Right hindlimb (tissue), 1 donor: Measurements from ENCODE around the gene BBOF1.
A peak's percentile ranks its signal among the peaks of the same experiment; 100 is the strongest.

ENCODE experiments used
- DNase-seq: peaks from one replicate; pipeline ENCODE4 v3.0.0-alpha.2; 2018

BBOF1 gene

GRCh38 chr14:74029136-74029535 lies 10.0 kb downstream of the BBOF1 start:
- no peak for DNase-seq

DNA sequence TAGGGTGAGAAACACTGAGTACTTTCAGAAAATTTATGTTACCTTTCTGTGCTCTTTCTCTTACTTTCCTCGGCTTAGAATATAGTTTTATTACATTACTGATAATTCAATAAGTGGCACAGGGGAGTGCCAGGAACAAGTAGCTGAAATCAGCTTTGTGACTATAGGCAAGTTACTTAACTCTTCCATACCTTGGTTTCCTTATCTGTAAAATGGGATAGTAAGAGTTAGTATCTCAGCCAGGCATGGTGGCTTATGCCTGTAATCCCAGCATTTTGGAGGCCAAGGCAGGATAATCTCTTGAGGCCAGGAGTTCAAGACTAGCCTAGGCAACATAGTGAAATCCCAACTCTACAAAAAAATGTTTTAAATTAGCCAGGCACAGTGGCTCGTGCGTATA lies 15.4 kb downstream of the BBOF1 start:
- no peak for DNase-seq

DNA sequence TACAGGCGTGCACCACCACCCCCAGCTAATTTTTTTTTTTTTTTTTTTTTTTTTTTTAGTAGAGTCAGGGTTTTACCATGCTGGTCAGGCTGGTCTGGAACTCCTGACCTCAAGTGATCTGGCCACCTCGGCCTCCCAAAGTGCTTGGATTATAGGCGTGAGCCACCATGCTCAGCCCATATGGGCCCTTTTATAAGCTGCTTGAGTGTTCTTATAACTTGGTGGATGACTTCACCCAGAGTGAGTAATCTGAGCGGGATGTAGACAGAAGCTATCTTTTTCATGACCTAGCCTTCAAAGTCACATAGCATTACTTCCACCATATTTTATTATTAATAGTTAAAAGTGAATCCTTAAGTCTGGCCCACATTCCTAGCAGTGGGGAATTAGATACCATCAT lies 16.4 kb downstream of the BBOF1 start:
- no peak for DNase-seq

DNA sequence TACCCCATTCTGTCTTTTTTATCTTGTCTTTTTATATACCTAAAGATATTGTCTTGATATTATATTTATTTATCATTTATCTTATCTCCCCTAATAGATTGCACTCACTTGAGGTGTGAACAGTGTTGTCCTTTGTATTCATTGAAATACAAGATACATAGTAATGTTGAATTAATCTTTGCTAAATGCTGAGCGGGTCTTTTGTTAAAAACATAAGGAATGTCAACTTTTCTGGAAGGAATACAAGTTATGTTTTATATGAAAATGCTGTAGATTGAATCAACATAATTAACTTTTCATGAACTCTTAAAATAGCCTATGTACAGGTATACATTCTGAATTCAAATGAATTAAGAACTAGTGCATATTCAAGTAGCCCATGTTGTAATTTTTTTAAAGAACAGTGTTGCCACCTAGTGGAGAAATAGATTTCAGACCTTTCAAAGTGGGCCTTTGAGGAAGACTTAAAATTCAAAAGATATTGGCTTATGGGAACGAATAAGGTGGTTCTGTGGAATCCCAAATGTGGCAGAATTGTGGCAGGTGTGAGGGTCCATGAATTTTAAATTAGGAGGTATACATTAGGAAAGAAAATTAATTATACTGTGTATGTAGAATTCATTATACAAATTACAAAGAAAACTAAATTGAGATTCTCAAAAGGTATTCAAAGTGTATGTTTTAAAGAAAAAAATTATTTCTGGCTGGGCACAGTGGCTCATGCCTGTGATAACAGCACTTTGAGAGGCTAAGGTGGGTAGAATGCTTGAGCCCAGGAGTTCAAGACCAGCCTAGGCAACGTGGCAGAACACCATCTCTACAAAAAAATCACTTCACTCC lies 19.1 kb downstream of the BBOF1 start:
- DNase-seq = no peak

DNA sequence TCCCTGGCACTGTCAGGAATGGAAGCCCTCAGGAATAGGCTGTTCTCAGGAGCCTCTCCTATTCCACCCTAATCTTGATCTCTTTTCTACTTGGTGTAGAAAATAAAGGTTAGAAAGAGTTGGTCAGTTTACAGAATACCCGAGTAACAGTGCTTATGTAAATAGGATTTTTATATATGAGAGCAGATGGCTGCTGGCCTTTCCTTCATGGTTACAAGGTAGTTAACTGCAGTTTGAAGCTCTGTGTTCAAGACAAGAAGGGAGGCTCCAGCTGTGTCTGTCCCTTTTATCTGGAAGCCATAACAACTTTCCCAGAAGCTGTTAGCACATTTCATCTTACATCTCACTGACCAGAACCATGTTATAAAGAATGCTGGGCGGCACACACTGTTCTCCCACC lies 23.1 kb downstream of the BBOF1 start:
- DNase-seq = no peak

GRCh38 chr14:74045522-74045921 lies 26.4 kb downstream of the BBOF1 start:
- DNase-seq = no peak

DNA sequence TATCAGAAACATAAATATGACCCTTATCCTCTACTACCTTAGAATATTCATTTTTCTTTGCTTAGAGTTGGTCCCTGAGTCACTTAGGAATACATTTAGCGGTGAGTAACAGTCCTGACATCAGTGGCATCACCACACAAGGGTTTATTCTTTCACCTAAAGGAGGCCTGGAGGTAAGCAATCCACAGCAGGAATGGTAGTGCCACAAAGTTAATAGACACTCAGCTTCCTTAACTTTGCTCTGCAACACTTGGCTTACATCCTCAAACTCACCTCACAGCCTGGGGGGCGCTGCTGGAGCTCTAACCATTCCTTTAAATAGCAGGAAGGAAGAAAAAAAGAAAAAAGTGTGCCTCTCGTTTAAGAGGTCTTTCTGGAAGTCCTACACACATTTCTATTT lies 29.1 kb downstream of the BBOF1 start:
- no peak for DNase-seq

DNA sequence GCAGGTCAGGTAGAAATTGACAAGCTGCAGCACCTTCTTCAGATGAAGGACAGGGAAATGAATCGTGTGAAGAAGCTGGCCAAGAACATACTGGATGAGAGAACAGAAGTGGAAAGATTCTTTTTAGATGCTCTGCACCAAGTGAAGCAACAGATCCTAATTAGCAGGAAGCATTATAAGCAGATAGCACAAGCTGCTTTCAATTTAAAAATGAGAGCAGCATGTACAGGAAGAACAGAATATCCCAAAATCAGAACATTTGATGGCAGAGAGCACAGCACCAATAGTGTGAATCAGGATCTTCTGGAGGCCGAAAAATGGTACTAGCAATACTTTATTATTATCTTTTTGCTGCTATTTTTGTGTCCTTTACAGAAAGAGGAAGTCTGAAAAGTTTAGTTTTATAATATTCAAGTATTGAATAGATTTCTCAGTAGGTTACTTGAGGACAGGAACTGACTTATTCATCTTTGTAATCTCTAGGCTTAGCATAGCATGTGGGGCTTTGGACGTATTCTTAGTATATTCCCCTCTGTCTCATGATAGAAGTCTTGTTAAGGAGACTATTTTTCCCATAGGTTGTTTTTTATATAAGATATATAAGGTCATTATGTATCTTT lies 30.8 kb downstream of the BBOF1 start:
- DNase-seq = no peak

DNA sequence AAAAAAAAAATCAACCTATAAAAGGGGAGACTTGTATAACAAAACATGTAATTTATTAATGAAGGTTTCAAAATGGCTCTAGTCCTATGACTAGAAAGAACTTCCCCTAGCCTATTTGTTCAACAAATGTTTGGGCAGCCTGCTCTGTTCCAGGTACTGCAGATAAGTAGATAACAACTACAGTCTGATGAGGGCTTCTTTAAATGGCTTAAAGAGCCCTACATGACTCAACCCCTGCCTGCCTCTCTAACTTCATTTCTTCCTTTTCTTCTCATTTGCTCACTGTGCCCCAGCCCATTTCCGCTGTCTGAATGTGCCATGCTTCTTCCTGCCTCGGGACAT lies 43.6 kb downstream of the BBOF1 start:
- DNase-seq = no peak

DNA sequence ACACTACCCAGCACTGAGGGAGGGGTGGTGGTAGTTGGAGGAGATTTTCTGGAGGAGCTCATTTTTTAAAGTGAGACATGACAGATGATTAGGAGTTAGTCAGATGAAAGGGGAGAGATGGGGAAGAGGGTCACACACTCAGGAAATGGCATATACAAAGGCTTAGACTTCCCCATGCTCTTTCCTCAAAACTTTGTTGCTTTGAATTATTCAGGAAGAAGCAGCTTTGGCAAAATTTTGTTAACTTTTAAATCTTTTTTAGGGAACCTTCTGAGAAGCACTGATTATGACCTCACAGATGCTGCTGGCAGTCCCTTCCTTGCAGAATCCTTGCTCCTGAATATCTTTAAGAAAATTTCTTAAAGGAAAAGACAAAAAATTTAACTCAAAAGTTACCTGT lies 45.3 kb downstream of the BBOF1 start:
- DNase-seq = no peak

- no peak for DNase-seq
Measured at GRCh38 chr14:74064883-74065282, 45.7 kb downstream of the BBOF1 start.

DNA sequence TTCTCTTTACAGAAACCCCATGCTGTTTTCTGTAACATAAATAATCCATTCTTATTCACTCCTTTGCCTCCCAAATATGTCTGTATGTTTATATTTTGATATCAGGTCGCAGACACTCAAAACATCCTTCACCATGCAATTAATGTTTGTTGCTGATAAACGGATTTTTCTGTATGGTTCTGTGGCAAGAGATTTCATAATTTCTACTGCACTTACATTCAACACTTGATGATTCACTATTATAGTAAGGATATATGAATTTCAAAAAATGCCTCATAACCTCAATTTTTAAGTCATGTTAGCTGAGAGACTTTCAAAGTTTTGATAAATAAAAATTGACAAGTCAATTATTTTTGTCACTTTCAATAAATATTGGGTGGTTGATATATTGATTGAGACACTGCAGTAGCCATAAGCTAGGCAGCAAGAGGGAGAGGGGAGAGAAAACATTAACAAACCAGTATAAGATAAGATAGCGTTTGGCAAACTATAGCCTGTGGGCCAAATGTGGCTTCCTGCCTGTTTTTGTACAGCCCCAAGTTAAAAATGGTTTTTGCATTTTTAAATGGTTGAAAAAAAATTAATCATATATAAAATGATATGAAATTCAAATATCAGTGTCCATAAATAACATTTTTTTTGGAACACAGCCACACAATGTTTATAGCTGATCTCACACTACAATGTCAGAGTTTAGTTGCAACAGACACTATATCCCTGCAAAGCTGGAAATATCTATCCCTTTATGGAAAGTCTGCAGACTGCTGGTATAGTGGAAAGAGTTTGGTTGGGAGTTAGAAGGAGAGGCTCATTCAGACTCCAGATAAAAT lies 46.8 kb downstream of the BBOF1 start:
- DNase-seq = no peak

DNA sequence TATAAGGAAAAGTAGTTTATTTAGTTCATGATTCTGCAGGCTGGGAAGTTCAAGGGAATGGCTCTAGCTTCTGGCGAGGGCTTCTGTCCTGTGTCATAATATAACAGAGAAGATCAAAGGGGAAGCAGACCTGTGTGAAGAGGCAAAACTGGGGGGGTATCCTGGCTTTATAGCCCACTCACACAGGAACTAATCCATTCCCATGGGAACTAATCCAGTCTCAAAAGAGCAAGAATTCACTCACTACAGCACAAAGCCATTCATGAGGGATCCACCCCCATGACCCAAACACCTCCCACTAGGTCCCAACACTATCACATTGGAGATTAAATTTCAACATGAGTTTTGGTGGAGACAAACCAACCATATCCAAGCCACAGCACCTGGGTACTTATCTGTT lies 58.3 kb downstream of the BBOF1 start:
- no peak for DNase-seq

- no peak for DNase-seq
Measured at GRCh38 chr14:74080820-74081460, 61.8 kb downstream of the BBOF1 start.

- DNase-seq = no peak
Measured at GRCh38 chr14:74081491-74081890, 62.3 kb downstream of the BBOF1 start.

- no peak for DNase-seq
Measured at GRCh38 chr14:74083161-74083560, 64.0 kb downstream of the BBOF1 start.

- DNase-seq = no peak
Measured at GRCh38 chr14:74083784-74084276, 64.7 kb downstream of the BBOF1 start.

- DNase-seq = peak; percentile 100
Measured at GRCh38 chr14:74084277-74085046, 65.3 kb downstream of the BBOF1 start, which contains the start of the genes ALDH6A1 and LIN52. Gene ALDH6A1, minus strand, starts transcription at chr14:74084453. Its CDS starts 59 bp downstream, at chr14:74084394. Gene LIN52, plus strand, starts transcription at chr14:74084956. Its CDS starts 19 bp downstream, at chr14:74084975.

DNA sequence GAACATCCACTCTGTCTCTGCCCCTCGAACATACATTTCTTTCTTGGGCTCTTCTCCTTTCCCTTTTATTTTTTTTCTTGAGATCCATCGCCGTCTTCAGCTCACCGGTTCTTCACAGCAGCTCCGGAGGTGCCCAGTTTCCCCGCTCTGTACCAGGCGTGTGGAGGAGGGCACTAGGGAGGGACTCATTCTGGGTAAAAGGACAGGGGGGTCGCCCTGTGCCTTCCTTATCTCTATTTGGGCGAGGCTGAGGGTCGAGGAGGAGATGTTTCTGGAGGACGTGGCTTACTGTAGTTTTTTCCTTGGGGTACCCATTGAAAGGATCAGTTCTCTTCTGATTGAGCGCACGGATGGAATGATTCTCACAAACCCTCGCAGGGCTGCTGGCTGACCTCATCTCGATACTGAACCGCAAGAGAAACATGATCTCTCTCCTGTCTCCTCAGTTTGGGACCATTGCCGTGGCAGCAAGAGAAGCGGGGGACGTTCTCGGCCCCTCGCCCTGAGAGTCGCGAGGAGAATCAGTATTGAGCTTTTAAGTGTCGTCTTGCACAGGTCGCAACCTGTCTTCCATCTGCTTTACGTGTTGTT lies 66.0 kb downstream of the BBOF1 start:
- DNase-seq = no peak

DNA sequence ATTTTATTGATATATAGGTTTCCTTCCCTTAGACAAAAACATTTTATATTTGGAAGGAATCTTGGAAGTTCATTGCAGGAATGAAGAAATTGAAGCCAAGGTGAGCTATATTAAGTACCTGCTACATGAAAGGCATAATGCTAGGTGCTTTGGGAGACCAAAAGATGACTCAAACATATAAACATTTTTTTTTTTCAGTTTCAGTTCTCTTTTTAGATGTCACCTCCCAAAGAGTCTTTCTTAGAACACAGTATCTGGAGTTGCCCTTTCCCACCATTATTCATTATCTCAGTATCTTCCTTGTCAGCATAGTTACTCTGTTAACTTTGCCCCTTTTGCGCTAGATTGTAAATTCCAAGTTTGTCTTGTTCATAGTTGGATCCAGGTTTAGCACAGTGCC lies 66.7 kb downstream of the BBOF1 start:
- DNase-seq = no peak

GRCh38 chr14:74089251-74090020 lies 70.3 kb downstream of the BBOF1 start:
- no peak for DNase-seq
